GM10248 (cell line): ENCODE data around the gene ATP13A4.

Experiments
- CTCF ChIA-PET: fragments of 300-600 bp; sonication (Branson Sonifier 250); formaldehyde crosslinking; extraction: SDS; loops from one replicate; lab custom pipeline; 2021; ENCODE audit warnings: antibody characterized with exemption; lab: Yijun Ruan, JAX
- POLR2A ChIA-PET: fragments of 350-650 bp; sonication (Branson Sonifier 250); formaldehyde crosslinking; extraction: SDS; loops from one replicate; lab custom pipeline; 2020; ENCODE audit warnings: antibody characterized with exemption; lab: Yijun Ruan, JAX
- DNase-seq: peaks from one replicate; pipeline ENCODE4 v3.0.0; 2012; ENCODE audit errors: extremely low spot score
- TF ChIP-seq, protein P1 (sequence below): IDR thresholded peaks from 2 replicates; pipeline ENCODE4 v1.5.1; 2012; ENCODE audit warnings: mild to moderate bottlenecking, low read depth; ENCODE audit errors: extremely low read depth, missing control alignments, control extremely low read depth

Gene ATP13A4

DNA sequence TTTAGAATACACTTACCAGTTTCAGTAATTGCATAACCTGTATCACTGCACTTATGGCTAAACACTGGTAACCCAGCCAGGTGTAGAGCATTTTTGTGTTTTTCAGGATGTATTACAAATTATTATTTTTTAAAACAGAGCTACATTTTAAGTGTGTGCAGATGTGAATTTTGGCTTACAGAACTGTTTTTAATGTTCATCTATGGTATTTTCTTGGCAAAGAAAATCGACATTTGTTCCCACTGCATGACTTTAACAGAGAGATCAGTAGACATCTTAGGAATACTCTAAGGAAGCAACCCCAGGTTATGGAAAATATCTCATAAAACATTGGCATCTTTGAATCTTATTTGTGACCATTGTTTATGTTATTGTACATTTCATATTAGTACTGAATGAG is 73.3 kb downstream of the ATP13A4 start:
- TF ChIP-seq, protein P1, sequence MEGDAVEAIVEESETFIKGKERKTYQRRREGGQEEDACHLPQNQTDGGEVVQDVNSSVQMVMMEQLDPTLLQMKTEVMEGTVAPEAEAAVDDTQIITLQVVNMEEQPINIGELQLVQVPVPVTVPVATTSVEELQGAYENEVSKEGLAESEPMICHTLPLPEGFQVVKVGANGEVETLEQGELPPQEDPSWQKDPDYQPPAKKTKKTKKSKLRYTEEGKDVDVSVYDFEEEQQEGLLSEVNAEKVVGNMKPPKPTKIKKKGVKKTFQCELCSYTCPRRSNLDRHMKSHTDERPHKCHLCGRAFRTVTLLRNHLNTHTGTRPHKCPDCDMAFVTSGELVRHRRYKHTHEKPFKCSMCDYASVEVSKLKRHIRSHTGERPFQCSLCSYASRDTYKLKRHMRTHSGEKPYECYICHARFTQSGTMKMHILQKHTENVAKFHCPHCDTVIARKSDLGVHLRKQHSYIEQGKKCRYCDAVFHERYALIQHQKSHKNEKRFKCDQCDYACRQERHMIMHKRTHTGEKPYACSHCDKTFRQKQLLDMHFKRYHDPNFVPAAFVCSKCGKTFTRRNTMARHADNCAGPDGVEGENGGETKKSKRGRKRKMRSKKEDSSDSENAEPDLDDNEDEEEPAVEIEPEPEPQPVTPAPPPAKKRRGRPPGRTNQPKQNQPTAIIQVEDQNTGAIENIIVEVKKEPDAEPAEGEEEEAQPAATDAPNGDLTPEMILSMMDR, result no peak
- DNase-seq, result no peak
- ChIA-PET CTCF (no interaction called here), POLR2A (no interaction called here)

DNA sequence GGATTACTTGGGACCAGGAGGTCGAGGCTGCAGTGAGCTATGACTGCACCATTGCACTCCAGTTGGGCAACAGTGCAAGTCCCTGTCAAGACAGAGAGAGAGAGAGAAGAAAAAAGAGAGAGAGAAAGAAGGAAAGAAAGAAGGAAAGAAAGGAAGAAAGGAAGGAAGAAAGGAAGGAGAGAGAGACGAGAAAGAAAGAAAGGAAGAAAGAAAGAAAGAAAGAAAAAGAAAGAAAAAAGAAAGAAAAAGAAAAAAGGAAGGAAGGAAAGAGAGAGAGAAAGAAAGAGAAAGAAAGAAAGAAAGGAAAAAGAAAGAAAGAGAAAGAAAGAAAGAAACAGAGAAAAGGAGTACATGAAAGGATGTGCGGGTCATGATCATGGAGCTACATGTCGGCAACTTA is 80.2 kb downstream of the ATP13A4 start:
- no peak for DNase-seq
- CTCF ChIA-PET, result interaction anchor here (1.2 kb wide), 1 partner anchor 14 kb away, joined by 3 read pairs; no protein-coding TSS in a partner anchor
- POLR2A ChIA-PET, result no interaction called here
- TF ChIP-seq, protein P1, result no peak

DNA sequence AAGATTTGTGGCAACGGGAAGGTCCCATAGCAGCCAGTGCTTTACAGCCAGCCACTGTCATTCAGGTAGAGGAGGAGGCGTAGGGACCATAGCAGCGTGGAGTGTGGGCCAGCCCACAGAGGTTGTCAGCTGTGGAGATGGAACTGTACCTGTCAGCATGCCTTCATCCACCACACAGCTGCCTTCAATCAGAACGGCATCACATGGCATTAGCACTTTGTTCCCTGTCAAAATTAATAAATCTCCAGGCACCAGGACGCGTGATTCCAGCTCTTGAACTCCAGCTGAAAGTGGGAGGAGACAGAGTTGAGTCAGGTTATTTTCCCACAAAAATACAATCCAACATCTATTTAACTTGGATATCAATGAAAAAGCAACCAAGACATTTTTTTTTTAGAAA is 84.0 kb downstream of the ATP13A4 start:
- TF ChIP-seq, protein P1, result no peak

DNA sequence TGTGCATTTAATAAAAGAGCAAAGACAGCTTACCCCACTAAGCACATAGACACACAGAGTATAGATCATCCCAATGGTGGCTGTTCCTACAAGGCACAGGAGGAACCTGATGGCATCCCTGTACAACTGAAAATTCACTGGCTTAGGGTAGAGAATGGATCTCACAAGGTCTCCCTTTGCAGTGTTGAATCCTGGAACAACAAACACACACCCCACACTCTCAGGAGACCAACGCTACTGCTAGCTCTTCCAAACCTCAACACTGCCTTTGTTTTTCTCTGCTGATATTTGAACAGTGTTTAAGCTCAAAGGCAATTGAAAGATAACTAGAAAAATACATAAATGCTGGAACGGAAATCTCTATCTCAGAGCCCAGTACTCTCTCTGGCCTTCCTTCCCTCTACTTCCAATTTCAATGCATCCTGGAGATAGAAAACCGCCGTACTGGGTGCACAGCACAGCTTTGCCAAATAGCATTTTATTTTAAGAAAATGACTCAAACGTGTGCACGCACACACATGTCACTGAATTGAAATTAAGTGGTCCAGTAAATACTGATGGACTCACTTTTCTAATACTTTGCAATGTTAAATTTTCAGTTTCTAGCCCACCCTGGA is 88.6 kb downstream of the ATP13A4 start:
- POLR2A ChIA-PET, result no interaction called here
- CTCF ChIA-PET, result interaction anchor here (1.0 to 2.0 kb wide), 5 partner anchors 14 to 849 kb away, joined by 3 to 4 read pairs (median 3); no protein-coding TSS in a partner anchor
- DNase-seq, result no peak
- TF ChIP-seq, protein P1, result no peak

More for the DNA sequence above, 84.0 kb downstream of the ATP13A4 start:
- POLR2A ChIA-PET, result no interaction called here
- CTCF ChIA-PET, result interaction anchor here (1.3 to 2.9 kb wide), 2 partner anchors 13 to 64 kb away, joined by 3 to 8 read pairs; no protein-coding TSS in a partner anchor
- DNase-seq, result no peak

DNA sequence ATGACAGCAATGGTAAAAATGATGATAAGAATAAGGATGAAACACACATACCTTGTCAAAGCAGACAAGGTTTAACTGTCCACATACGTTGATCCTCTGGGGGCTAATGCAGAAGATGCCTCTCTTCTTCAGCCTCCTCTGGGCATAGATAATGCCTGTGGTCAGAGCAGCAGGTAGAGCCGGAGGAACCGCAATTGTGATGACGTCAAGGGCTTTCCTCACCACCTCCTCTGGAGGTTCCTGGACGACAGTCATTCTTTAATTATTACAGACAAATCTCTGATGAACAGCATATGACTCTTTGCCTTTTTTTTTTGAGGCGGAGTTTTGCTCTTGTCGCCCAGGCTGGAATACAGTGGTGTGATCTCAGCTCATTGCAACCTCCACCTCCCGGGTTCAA is 89.8 kb downstream of the ATP13A4 start:
- CTCF ChIA-PET, result no interaction called here
- DNase-seq, result no peak
- POLR2A ChIA-PET, result no interaction called here
- TF ChIP-seq, protein P1, result no peak

DNA sequence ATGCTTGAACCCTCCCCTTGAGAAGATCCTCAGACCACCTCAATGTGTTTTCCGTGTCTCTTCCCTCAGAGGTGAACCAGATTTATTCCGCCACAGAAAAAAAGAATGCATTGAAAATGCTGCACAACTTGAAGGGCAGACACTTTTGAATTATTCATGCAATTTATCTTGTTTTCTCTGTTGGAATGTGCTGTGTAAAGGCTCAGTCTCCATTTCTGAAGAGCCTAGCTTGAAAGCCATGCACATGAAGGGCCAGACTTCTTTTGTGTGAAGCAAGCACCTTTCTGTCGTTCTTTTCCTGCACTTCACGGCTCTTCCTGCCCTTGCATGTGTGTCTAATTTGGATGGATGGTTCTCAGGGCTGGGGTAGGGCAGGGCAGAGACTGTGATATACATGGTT is 97.2 kb downstream of the ATP13A4 start:
- TF ChIP-seq, protein P1, result no peak
- POLR2A ChIA-PET, result no interaction called here
- DNase-seq, result no peak
- CTCF ChIA-PET, result interaction anchor here (1.0 to 2.8 kb wide), 2 partner anchors 12 to 54 kb away, joined by 3 to 8 read pairs; no protein-coding TSS in a partner anchor
